GM12878 (cell line): ENCODE measurements around the gene TSPYL6. TPM values are rescaled to one million over a fixed set of nuclear protein-coding genes. Genes with fewer than 3 reads are reported as not detected.
A peak's percentile ranks its signal among the peaks of the same experiment; 100 is the strongest.

ENCODE experiments used
- ATAC-seq: fragments of 200-7000 bp; cut with Tn5 transposase; 3 replicates; pipeline ENCODE4 v1.9.1; 2020; ENCODE audit warnings: mild to moderate bottlenecking, moderate library complexity
- BruUV-seq: library from RNA; stranded (reverse); fragments of 400-500 nt; replicated peaks from 2 replicates; lab custom pipeline; 2021; lab: Mats Ljungman, UMichigan
- CTCF ChIA-PET: fragments of 300-600 bp; sonication (Branson Sonifier 250); formaldehyde crosslinking; extraction: SDS; loops from one replicate; lab custom pipeline; 2021; ENCODE audit warnings: inconsistent platforms; lab: Yijun Ruan, JAX
- POLR2A ChIA-PET: fragments of 350-600 bp; formaldehyde crosslinking; extraction: SDS; loops from one replicate; lab custom pipeline; 2021; ENCODE audit warnings: inconsistent platforms; lab: Charles Lee
- RAD21 ChIA-PET: fragments of 300-600 bp; sonication (Branson Sonifier 250); formaldehyde crosslinking; loops from one replicate; lab custom pipeline; 2023; ENCODE audit warnings: antibody characterized with exemption; ENCODE audit not compliant: unreplicated experiment; lab: Charles Lee
- SMC1A ChIA-PET: fragments of 300-600 bp; sonication (Branson Sonifier 250); formaldehyde crosslinking; loops from one replicate; lab custom pipeline; 2023; ENCODE audit not compliant: unreplicated experiment, uncharacterized antibody; lab: Charles Lee
- DNase-seq: peaks from one replicate; pipeline ENCODE4 v3.0.0-alpha.2; 2011; ENCODE audit warnings: low read depth, low spot score
- FAIRE-seq: peaks from 3 replicates; lab custom pipeline; 2011; peaks lifted over from hg19 to GRCh38; lab: Jason Lieb, UNC
- H2AFZ ChIP-seq: 2 replicates; pipeline ENCODE4 v1.6.0; 2011; ENCODE audit warnings: low read depth, low read length, control low read depth; ENCODE audit not compliant: control insufficient read depth
- H3K27ac ChIP-seq: 2 replicates; pipeline ENCODE4 v1.5.1; 2011; ENCODE audit warnings: control low read depth; ENCODE audit not compliant: control insufficient read depth, insufficient read depth
- H3K27me3 ChIP-seq, 2 experiments: replicated peaks in 1 of 2; 2 replicates each; pipeline versions ENCODE4 v1.6.0 to v1.6.1; 2011; ENCODE audit warnings: low read length in 1 of 2; ENCODE audit not compliant: control insufficient read depth in 2 of 2, insufficient read depth in 2 of 2
- H3K36me3 ChIP-seq, 2 experiments: 2 replicates each; pipeline ENCODE4 v1.5.1; 2011; ENCODE audit warnings: low read length in 1 of 2; ENCODE audit not compliant: control insufficient read depth in 2 of 2, insufficient read depth in 2 of 2
- H3K4me1 ChIP-seq: 2 replicates; pipeline ENCODE4 v1.6.1; 2011; ENCODE audit warnings: mild to moderate bottlenecking, low read length, moderate library complexity, mixed read lengths; ENCODE audit not compliant: control insufficient read depth, insufficient read depth
- H3K4me2 ChIP-seq: 2 replicates; pipeline ENCODE4 v1.6.0; 2011; ENCODE audit warnings: control low read depth; ENCODE audit not compliant: control insufficient read depth, insufficient read depth
- H3K4me3 ChIP-seq: fragments of 200-600 bp; sonication (generic); 2 replicates; pipeline ENCODE4 v1.5.1; 2016
- H3K79me2 ChIP-seq: 2 replicates; pipeline ENCODE4 v1.6.0; 2011; ENCODE audit warnings: low read length; ENCODE audit not compliant: control insufficient read depth, insufficient read depth
- H3K9ac ChIP-seq: 2 replicates; pipeline ENCODE4 v1.8.0; 2011; ENCODE audit warnings: low read length, control low read depth, mixed read lengths; ENCODE audit not compliant: control insufficient read depth, insufficient read depth
- H3K9me3 ChIP-seq: replicated peaks from 3 replicates; pipeline ENCODE4 v1.5.1; 2011; ENCODE audit warnings: mild to moderate bottlenecking, low read length; ENCODE audit not compliant: control insufficient read depth, insufficient read depth
- H4K20me1 ChIP-seq: 2 replicates; pipeline ENCODE4 v1.6.0; 2011; ENCODE audit not compliant: control insufficient read depth, insufficient read depth
- ATF7 ChIP-seq: fragments of 450-650 bp; IDR thresholded peaks from 2 replicates; pipeline ENCODE4 v1.6.1; 2016; ENCODE audit warnings: low read depth, mild to moderate bottlenecking
- CEBPB ChIP-seq, 2 experiments: fragments of 150-350 bp in 1 of 2; IDR thresholded peaks; 2 replicates each; pipeline ENCODE4 v1.6.1; 2012 to 2014; ENCODE audit warnings: low read depth in 2 of 2, low read length in 2 of 2, borderline replicate concordance in 1 of 2, inconsistent platforms in 1 of 2
- E2F4 ChIP-seq: IDR thresholded peaks from 2 replicates; pipeline ENCODE4 v1.6.1; 2012; ENCODE audit warnings: low read depth, low read length, improper control_type of control experiment
- LARP7 ChIP-seq: fragments of 450-650 bp; IDR thresholded peaks from 2 replicates; pipeline ENCODE4 v1.6.1; 2017; ENCODE audit warnings: mild to moderate bottlenecking
- PKNOX1 ChIP-seq: fragments of 450-650 bp; IDR thresholded peaks from 2 replicates; pipeline ENCODE4 v1.6.1; 2016; ENCODE audit warnings: mild to moderate bottlenecking
- RBBP5 ChIP-seq: fragments of 200-600 bp; sonication (generic); conservative IDR thresholded peaks from 2 replicates; pipeline ENCODE4 v1.6.1; 2016
- RELA ChIP-seq: fragments of 450-650 bp; IDR thresholded peaks from 2 replicates; pipeline ENCODE4 v1.8.0; 2014; ENCODE audit warnings: borderline replicate concordance; ENCODE audit not compliant: partially characterized antibody
- RFX5 ChIP-seq: IDR thresholded peaks from 2 replicates; pipeline ENCODE4 v1.6.1; 2011; ENCODE audit warnings: low read depth, low read length, improper control_type of control experiment
- ZBTB11 ChIP-seq: fragments of 450-650 bp; formaldehyde crosslinking; IDR thresholded peaks from 2 replicates; pipeline ENCODE4 v1.5.0; 2022; ENCODE audit warnings: mild to moderate bottlenecking, missing genetic modification characterization
- WGBS: methylation state at CpG from one replicate; pipeline ENCODE4 v1.1.6; 2016; ENCODE audit warnings: low lambda C conversion rate; ENCODE audit not compliant: insufficient replicate concordance, insufficient coverage; ENCODE audit errors: missing lambda C conversion rate; 5-methylcytosine and 5-hydroxymethylcytosine counted together
- in situ Hi-C: fragments of 300-500 bp; cut with MboI; formaldehyde crosslinking; loops from 9 replicates; pipeline ENCODE4 v1.14.3; 2018; ENCODE audit warnings: mixed read lengths
- intact Hi-C: fragments of 100-400 bp; cut with micrococcal nuclease; formaldehyde crosslinking; loops from one replicate; pipeline ENCODE4 v1.14.2; 2022; ENCODE audit not compliant: unreplicated experiment
- polyA plus RNA-seq, 11 experiments: library from polyadenylated mRNA; depleted of rRNA in 4 of 11; unstranded in 6 of 11; stranded (reverse) in 5 of 11; fragments of >200 nt; fragmentation: Nextera tagmentation in 4 of 11; fragmentation: Illumina TruSeq in 1 of 11; extraction: Ambion mirVana in 4 of 11; extraction: Trizol in 1 of 11; gene quantifications; 1 replicate in 1 of 11; 2 replicates in 10 of 11; pipeline versions ENCODE4 v1.2.1 to v1.2.3, GENCODE V29; 2011 to 2016; ENCODE audit warnings: inconsistent platforms in 2 of 11, missing spikeins in 2 of 11, low read depth in 1 of 11
- total RNA-seq, 4 experiments: library from RNA; depleted of rRNA in 3 of 4; stranded (reverse); fragments of >200 nt in 3 of 4; fragmentation: Illumina TruSeq in 1 of 4; extraction: Trizol in 1 of 4; gene quantifications; 2 replicates each; pipeline versions ENCODE4 v1.2.1 to v1.2.3, GENCODE V29; 2013 to 2021

The TSPYL6 gene
- total and polyA plus RNA-seq, 10 of the 15 experiments (the other 5 are each of a cell fraction or from before 2014, with no cell fraction given) = not detected

- no peak overlapping the region for H3K9ac ChIP-seq
- 0 out of 2 replicates have a peak, but pooled peaks have one; percentile 57 for TF ChIP-seq ATF7
- TF ChIP-seq E2F4 = no peak
- ChIA-PET RAD21 (no interaction called here), SMC1A (no interaction called here), POLR2A (no interaction called here), CTCF (interaction anchor here (0.6 kb wide), 1 partner anchor 1442 kb away, joined by 4 read pairs; no protein-coding TSS in a partner anchor)
- no peak overlapping the region for H3K27ac ChIP-seq
- H3K9me3 ChIP-seq = no peaks in the 10 kb centered on the region; the same call in 2 of the 3 replicates
- H2AFZ ChIP-seq = no peak overlapping the region
- BruUV-seq = no TSS peak
- FAIRE-seq (no peak), DNase-seq (no peak), ATAC-seq (no peak)
- H3K79me2 ChIP-seq = no peaks in the 10 kb centered on the region
- WGBS = 45% methylated on average over 2 of the region's 2 CpGs
- H3K4me3 ChIP-seq = no peak overlapping the region
- no peaks in the 10 kb centered on the region for H3K27me3 ChIP-seq
- H3K4me1 ChIP-seq = peaks cover 6% of the 10 kb centered on the region
- no peak overlapping the region for H3K4me2 ChIP-seq
- in situ Hi-C loops = no loop called here
- no peaks in the 10 kb centered on the region for H3K36me3 ChIP-seq
- H4K20me1 ChIP-seq = no peaks in the 10 kb centered on the region
- intact Hi-C loops = no loop called here
Measured at GRCh38 chr2:54262015-54262765, 6.2 kb upstream of the TSPYL6 start.

GRCh38 chr2:54261537-54261936, 5.5 kb upstream of the TSPYL6 start:
- no peaks in the 10 kb centered on the region for H3K79me2 ChIP-seq
- TF ChIP-seq RFX5 (no peak), RBBP5 (no peak), PKNOX1 (no peak), ZBTB11 (CRISPR knock-in tag) (no peak), LARP7 (no peak), RELA (no peak), CEBPB (IDR thresholded peaks at IDR 0.05; ENCODE audit: borderline replicate concordance in 1 of 2, low read depth in 2 of 2, low read length in 2 of 2) (no peak)

More at GRCh38 chr2:54261537-54261936, 5.5 kb upstream of the TSPYL6 start:
- H3K4me3 ChIP-seq = no peak overlapping the region
- no peak overlapping the region for H3K4me2 ChIP-seq
- peaks cover 6% of the 10 kb centered on the region for H3K4me1 ChIP-seq
- no peaks in the 10 kb centered on the region; the same call in 2 of the 3 replicates for H3K9me3 ChIP-seq
- H3K27me3 ChIP-seq = no peaks in the 10 kb centered on the region
- H4K20me1 ChIP-seq = no peaks in the 10 kb centered on the region
- SMC1A ChIA-PET = interaction anchor here (1.3 kb wide), 1 partner anchor 241 kb away, joined by 3 read pairs; no protein-coding TSS in a partner anchor
- DNase-seq (no peak), ATAC-seq (no peak), FAIRE-seq (no peak)
- RAD21 ChIA-PET = no interaction called here
- in situ Hi-C loops (no loop called here), intact Hi-C loops (no loop called here)
- H2AFZ ChIP-seq = no peak overlapping the region
- 34% methylated on average over 2 of the region's 2 CpGs for whole genome bisulfite sequencing
- H3K36me3 ChIP-seq = no peaks in the 10 kb centered on the region
- POLR2A ChIA-PET = no interaction called here
- CTCF ChIA-PET = no interaction called here
- H3K9ac ChIP-seq = no peak overlapping the region
- H3K27ac ChIP-seq = no peak overlapping the region
- BruUV-seq = no TSS peak
